Central memory CD4-positive, alpha-beta T cell (primary cell): Measurements from ENCODE around the gene PLCB4.

Experiments
- DNase-seq: peaks from one replicate; pipeline ENCODE4 v3.0.0; 2022

PLCB4 gene

GRCh38 chr20:9476174-9476573 lies 407.3 kb downstream of the PLCB4 start:
- no peak for DNase-seq

DNA sequence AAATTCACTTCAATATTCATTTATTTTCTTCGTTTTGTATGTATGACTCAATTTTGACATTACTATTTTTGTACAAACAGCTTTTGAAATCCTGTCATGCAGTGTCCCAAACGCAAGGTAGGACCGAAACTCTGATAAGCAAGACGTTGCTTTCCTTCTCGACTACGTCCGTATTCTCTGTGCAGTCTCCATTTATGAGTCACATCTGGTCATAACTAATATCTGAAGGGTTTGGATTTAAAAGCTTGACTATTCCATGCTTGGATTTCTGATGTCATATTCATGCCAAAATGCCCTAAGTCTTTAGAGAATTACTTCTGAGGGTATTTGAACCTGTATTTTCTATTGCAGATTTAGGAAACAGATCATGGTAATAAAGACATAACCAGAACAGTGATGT lies 407.8 kb downstream of the PLCB4 start:
- no peak for DNase-seq

- DNase-seq: no peak
Measured at GRCh38 chr20:9478771-9479170, 409.9 kb downstream of the PLCB4 start.

DNA sequence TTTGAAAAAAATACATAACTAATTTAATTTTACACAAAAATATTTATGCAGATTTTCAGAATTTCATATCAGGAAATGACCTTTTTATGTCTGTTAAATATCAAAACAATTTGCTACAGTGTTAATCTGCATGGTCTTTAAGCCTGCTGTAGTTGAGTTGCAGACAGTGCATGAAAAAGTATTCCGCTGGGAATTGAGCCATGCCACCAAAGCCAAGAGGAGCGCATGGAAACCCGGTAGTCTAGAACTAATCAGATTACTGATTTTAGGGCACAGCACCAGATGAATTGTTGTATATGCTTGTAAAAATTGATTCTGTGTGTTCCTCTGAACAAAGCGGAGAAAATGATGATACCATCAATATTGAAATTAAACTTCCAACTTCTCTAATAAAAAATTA lies 411.2 kb downstream of the PLCB4 start:
- no peak for DNase-seq

DNA sequence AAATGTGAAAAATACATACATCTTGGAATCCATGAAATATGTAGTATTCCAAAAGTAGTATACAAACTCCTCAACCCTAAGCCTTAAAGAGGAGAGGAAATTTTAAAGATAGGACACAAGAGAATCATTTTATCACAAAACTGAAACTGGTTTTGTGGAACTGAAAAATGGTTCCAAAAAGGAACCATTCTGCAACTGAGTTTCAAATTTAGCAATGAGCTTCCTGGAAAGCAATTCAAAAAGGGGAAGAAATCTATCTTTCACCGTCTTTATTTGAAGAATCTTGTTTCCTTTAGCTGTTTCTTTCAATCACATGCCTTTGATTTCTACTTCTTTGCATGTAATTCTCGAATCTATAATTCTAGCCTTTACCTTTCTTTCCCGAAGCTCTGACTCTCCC lies 413.3 kb downstream of the PLCB4 start:
- DNase-seq: no peak

GRCh38 chr20:9483131-9483530 lies 414.2 kb downstream of the PLCB4 start:
- DNase-seq: no peak

- no peak for DNase-seq
Measured at GRCh38 chr20:9485614-9486340, 416.9 kb downstream of the PLCB4 start.

DNA sequence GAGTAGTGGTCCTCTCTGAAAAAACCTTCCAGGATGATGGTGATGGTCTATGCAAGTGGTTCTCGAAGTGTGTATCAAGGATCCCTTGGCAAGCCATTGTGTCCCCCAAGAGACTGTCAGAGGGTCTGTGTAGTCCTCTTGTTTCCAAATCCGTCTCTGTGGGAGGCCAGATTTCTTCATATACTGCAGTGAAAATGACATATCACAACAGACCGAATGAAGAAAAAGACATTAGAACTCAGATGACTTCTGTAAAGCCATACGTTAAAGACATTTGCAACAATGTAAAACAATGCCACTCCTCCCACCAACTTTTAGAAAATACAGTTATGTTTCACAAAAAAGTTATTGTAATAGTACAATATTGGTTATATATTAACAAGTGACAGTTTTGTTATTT lies 418.3 kb downstream of the PLCB4 start:
- DNase-seq: no peak

DNA sequence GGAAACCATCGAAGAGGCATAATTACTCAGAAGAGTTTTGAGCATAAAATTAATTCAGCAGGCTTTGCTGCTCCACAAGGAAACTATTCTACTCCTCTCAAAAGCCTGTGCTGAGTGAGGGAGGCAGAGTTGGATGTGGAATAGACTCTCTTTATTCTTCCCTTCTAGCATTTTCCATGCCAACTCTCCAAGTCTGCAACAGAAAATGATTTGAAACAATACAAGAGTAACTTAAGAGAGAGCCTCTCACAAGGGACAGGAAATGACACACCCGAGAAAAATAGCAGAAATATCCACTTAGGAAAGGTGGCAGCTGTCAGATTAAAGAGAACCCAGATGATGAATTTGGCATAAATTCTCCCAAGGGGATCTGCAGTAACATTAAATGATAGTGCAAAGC lies 419.2 kb downstream of the PLCB4 start:
- DNase-seq: no peak

DNA sequence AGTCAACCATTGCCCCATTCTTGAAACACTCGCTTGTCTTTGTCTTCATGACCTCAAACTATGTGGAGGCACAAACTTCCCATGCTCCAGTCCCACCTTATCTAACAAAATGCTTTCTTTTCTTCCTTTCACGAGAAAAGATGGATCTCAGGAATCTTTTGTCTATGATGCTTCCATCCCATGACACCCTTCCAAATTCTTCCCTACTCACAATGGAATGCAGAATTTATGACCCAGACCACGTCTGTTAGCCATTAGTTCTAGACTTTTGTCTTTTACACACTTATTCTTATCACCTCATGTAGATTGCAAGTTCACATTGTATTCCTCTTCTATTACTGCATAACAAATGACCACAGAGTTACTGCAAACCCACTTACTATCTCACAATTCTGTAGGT lies 421.3 kb downstream of the PLCB4 start:
- DNase-seq: no peak

DNA sequence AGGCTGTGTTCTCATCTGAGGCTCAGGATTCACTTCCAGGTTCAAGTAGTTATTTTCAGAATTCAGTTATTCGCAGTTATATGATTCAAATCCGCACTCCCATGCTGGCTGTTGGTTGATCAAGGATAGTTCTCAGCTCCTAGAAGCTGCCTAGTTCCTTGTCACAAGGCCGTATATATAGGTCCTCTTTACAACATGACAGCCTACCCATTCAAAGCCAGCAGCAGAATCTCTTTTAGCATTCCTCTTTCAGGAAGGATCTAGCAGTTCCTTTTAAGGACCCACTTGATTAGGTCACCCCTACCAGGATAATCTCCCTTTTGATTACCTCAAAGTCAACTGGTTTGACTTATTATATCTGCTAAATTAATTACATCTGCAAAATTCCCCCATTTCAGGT lies 421.7 kb downstream of the PLCB4 start:
- DNase-seq: no peak

- DNase-seq: no peak
Measured at GRCh38 chr20:9491324-9491723, 422.4 kb downstream of the PLCB4 start.

GRCh38 chr20:9492067-9492466 lies 423.2 kb downstream of the PLCB4 start:
- no peak for DNase-seq

DNA sequence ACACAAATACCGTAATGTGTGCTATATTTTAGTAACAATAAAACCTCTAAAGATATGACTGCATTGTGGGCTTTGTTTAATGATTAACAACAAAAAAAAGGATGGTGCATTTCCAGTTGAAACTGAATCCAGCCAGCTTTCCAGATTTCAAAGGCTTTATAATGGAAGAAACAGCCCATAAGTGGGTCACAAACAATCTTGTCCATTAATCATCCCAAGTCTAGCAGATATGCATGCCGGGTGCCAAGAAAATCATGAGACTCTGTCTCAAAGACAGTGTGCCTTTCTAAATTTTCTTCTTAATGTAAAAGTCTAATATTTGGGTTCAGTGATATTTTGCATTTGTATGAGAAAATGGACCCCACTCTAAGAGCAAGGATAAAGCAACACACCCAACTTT lies 424.9 kb downstream of the PLCB4 start:
- DNase-seq: no peak

GRCh38 chr20:9495701-9496100 lies 426.8 kb downstream of the PLCB4 start:
- DNase-seq: no peak

DNA sequence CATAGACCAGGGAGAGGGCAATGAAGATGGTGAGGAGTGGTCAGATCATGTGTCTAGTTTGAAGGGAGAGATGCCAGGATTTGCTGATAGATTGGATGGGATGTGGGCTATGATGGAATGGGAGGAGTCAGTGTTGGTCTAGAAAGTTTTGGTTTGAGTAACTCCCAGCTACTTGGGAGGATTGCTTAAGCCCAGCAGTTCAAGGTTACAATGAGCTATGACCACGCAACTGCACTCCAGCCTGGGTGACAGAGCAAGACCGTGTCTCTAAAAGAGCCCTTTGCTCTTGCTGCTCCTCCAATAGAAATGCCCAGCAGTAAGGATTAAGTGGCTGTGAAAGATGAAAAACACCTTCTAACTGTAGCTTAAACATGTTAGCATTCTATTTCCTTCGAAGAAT lies 427.3 kb downstream of the PLCB4 start:
- no peak for DNase-seq

GRCh38 chr20:9498322-9498721 lies 429.4 kb downstream of the PLCB4 start:
- no peak for DNase-seq

GRCh38 chr20:9499126-9499899 lies 430.4 kb downstream of the PLCB4 start:
- DNase-seq: no peak

DNA sequence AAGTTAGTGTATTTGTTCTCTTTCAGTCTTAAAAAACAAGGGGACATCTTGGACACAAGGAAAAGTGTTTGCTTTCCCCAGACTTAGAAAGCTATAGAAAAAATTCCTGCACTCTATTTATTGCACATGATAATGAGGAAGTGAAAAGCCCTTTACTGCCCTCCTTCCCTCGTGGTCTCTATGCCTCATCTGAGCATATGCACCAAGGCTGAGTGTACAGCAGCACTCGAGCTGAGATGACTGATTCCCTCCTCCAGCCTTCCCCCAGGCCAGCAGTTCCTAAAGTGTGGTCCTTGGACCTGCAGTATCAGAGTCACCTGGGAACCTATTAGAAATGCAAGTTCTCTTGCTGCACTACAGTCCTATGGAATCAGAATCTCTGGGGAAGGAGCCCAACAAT lies 431.2 kb downstream of the PLCB4 start:
- no peak for DNase-seq

DNA sequence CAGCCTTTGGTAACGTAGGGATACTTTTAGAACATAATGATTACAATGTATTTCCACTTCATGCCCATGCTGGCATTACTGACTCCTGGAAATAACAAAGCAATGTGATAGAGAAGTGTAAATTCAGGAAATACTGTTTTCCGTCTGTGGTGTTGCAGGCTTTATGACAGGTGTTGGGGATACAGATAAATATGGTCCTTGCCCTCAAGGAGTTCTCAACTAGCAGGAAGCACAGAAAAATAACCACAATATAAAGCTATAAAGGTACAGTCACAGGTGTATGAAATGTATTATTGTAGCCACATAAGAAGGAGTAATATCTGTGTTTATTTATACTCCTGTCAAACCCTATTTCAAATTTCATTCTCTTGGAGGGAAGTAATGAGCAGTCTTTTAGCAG lies 432.6 kb downstream of the PLCB4 start:
- no peak for DNase-seq

DNA sequence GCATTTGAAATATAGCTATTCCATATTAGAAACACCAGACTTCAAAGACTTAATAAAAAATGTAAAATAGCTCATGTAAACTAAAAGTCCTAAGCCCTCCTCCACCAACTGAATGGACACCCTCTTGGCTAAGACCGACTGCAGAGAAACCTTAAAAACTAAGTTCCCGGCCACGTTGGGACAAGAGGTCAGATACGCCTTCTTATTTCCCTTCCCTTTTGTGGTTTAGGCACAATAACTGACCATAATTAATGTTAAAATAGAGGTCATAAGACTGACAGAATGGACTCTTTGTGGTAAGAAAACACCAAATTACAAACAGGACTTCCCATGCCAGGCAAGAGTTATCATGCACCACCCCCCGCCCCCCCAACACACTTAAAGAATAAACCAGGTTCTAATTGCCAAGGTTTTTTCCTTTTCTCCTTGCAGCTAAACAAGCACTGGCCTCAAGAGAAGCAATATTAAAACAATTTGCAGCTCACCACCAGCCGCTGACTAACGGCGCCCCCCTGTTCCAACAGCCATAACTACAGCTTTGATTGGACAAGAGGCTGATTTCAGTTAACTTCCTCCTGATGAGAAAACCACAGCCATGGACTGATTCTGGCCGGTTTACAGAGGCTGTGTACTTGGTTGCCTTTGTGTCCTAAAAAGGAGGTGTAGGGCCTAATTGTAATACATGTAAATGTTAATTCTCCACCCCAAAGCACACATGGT lies 434.8 kb downstream of the PLCB4 start:
- DNase-seq: no peak

GRCh38 chr20:9506280-9506821 lies 437.5 kb downstream of the PLCB4 start:
- no peak for DNase-seq

- DNase-seq: no peak
Measured at GRCh38 chr20:9506964-9507369, 438.1 kb downstream of the PLCB4 start.
